HG02943 (cell line): Measurements from ENCODE around the gene CST5.
"Not testable (repeated sequence)": the region's sequence is repeated elsewhere in the genome, so short reads cannot be mapped to it uniquely, and the experiment has no call there.

Experiments
- ATAC-seq: cut with Tn5 transposase; IDR thresholded peaks from one replicate; pipeline ENCODE4 v1.9.1; 2021; ENCODE audit warnings: mild to moderate bottlenecking, low read depth, moderate library complexity; ENCODE audit not compliant: unreplicated experiment

Gene CST5, protein sequence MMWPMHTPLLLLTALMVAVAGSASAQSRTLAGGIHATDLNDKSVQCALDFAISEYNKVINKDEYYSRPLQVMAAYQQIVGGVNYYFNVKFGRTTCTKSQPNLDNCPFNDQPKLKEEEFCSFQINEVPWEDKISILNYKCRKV

DNA sequence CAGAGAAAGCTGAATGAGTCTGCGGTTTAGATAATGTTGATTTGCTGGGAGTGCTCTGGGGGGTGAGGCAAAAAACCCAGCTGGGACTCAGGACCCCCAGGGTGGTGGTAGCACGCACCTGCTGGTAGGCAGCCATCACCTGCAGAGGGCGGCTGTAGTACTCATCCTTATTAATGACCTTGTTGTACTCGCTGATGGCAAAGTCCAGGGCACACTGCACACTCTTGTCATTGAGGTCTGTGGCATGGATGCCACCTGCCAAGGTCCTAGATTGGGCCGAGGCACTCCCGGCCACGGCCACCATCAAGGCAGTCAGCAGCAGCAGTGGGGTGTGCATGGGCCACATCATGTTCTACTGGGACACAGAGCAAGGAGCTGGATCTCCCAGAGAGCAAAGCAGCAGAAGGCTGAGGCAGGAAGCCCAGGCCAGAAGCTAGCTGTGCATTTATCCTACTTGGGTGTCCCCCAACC, at the start of gene CST5:
Gene CST5, minus strand, starts transcription at position 421 of the 471 bp plus-strand sequence. Its CDS starts 72 bp downstream, at position 349.
- no peak for ATAC-seq

DNA sequence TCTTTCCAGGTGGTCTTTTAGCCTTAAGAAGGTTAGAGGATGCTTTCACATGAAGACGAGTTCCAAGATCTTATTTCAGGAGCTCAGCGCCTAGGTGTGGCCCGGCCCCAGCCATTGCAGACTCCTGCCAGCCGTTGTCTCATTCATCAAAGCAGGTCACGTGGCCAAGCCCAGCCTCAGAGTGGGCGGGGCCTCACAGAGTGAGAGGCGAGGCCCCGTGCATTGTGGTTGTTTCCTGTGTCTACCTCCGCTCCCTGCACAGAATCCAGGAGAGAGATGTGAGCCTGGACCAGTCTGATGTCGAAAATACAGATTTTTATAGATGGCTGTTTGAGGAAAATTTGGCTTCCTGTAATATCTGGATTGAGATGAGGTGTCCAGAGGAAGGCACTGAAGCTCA, 49.2 kb upstream of the CST5 start:
- no peak for ATAC-seq

DNA sequence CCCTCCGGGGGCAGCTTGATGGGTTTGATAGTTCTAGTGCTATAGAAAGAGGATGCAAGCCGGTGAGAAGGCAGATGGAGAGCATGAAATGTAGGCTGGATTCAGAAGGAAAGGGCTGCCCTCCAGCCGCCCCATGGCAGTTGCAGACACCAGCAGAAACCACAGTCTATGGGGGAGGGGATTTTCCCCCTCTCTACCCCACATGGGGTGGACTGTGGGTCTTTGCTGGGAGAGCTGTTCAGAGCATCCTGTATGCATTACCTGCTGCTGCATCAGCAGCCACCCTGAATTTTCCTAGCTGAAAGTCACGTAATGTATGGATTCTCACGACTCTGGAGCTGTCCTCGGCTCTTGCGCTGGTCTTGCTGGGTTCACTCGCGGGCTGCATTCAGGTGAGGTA, 48.8 kb upstream of the CST5 start:
- no peak for ATAC-seq

DNA sequence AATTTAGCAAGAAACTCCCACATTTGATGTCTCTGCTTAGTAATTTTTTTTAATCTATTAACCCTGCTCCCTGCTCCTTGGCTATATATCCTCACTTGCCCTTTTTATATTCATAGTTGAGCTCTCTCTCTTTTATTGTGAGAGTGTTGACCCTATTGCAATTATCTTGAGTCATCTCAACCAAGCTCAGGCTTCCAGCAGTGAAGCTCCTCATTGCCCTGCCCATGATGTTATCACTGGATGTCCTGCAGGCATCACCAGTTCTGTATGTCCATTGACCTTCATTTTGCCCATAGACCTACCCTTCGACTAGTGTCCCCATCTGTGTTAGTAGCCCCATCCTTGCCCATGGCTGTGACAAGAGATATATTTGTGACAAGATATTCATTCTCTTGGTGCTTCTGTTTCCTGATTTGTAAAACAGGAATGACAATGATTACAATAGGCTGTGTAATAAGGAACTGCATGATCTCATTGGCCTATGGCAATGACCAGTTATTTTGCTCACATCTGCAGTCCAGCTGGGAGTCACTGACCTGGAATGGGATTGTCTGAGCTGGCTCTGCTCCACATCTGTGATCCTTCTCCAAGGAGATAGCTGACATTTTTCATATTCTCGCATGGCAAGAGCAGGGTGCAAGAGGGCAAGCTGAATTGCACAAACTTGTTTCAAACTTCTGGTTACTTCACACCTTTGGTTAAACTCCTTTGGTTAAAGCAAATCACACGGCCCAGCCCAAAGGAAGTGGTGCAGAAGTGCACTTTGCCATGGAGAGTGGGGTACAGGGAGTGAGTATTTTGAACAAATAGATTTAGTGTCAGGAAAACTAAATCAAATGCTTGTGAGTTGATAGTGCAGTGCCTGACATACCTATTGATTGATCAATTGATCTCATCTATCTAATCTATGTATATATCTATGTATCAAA, 47.7 kb upstream of the CST5 start:
- ATAC-seq, result no peak

DNA sequence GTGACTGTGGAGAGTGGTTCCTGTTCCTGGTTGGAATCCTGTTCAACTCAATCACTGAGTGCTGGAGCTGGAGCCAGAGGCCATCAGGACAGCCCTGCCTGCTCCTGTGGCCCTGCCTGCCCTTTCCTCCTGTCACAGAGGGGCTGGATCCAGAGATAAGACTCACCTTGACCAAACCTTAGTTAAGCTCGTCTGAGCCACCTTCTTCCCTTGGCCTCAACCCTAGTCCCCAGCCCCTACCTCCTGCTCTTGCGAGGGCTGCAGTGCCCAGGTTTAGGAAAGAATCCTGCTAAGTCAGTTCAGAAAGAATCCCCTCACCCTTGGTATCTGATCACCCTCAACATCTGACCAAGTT, 47.0 kb upstream of the CST5 start:
- ATAC-seq, result no peak

DNA sequence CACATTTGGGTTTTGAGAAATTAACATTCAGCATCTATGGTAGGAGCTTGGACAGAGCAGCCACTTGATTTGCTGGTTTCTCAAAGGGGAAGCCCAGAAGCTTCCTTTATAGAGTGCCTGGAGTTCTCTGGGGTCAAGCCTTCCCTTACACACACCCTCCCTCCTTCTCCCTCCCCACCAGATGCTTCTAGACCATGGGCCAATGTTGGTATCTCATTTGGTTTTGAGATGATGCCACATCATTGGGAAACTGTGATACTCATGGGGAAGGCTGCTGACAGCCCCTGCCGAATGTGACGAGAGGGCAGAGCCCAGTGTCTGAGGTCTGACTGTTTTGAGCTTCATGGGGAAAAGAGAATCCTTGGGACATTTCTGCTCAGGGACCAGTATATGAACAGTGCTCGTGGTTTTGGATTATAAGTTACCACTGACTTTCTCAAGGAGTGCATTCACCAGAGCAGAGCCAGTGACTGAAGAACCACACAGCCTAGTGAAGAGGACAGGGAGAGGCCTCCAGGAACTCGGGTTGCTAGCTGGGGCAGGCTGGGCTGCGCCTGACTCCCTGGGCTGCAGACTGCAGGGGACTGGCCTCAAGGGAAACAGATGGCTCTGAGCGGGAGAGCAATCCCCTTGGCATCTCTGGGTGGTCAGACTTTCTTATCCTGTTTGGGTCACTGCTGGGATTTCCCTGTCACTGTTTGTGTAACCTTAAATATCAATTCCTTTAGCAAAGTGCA, 46.4 kb upstream of the CST5 start:
- no peak for ATAC-seq

DNA sequence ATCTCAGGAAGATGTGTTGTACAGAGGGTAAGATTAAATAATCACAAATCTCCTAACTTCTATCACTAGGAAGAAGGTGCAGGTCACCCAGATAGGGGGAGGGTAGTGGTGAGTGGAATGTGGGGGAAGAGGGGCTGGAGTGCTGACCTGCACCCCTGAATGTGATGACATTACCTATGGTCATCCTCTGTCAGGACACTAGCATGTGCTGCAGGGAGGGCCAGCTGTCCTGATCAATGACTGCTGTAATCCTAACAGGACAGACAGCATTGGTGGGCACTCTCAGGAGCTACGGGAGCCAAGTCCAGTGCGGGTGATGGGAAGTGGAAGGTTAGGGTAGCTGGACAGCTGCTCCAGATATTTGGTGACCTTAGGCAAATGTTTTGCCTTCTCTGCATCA, 45.2 kb upstream of the CST5 start:
- ATAC-seq, result no peak

DNA sequence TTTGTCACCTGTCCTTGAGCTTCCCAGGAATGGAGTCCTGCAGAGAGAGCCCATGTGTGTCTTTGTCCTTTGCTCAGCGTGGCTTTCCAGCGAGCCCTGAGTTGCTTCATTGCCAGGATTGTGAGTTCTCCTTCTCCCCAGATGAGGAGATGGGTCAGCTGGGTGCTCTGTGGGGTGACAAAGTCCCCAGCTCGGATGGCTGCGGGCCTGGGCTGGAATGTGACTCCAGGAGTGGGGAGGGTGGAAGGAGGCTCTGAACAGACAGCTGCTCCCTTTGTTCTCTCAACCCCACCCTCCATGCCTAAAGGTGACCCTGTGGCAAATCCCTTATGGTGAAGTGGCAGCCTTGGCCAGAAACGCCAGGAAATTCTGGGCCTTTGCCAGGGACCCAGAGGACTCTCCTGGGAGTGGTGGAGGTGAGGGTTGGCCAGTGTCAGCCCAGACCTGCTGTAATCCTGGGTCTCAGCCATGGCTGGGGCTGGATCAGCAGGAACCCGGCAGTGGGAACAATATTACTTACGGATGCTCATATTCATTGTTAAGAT, 44.4 kb upstream of the CST5 start:
- ATAC-seq, result no peak

DNA sequence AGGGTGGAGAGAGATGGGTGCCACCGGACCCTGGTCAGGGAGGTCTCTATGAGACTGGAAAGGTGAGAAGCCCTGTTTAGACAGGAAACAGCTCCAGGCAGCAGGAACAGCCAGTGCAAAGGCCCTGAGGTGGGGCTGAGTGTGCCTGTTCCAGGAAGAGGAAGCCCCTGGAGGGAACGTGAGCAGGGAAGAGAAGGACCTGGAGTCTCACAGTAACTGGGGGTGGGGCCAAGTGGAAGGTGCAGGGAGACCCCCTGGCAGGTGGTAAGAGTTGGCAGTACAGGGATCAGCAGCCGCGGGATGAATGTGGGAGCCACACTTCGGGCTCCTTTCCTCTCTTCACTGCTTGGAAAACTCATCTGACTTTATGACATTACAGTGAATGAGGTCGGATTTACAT, 43.8 kb upstream of the CST5 start:
- ATAC-seq, result no peak

DNA sequence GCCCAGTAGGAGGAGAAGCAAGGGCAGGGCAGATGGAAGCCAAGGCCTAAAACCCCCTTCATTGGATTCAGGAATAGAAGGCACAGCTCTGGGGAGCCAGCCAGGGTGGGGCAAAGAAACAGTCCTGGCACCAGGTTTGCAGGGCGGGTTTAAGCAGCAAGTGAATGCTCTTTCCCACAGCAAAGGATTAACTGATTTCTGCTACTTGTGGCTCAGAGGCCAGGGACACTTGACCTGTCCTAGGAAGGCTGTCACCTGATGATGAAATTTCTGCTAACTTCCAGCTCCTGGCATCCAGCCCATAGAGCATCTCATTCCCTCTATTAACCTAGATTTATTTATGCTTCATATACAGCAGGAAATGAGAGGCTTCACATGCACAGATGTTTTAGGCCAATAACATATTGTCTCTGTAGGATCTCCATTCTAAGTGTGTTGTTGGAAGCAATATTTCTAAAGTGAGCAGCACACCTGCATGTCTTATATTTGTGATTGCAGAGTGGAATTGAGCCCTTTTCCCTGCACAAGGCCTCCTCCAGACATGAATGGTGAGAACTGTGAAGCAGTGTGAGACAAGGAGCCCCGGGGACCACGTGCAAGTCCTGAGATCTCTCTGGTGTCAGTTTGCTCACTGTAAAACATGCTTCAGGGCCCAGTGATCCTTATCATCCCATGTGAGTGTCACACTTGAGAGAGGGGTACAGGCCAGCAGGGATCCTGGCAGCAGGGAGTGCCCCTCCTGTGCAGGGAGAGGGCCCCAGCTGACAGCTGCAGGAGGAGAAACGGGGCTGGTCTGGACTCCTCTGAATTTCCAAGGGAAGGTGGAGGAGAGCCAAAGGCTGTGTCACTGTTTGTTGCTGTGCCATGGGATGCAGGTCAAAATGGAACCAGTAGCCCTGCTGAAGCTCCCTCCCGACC, 41.1 kb upstream of the CST5 start:
- ATAC-seq, result no peak

DNA sequence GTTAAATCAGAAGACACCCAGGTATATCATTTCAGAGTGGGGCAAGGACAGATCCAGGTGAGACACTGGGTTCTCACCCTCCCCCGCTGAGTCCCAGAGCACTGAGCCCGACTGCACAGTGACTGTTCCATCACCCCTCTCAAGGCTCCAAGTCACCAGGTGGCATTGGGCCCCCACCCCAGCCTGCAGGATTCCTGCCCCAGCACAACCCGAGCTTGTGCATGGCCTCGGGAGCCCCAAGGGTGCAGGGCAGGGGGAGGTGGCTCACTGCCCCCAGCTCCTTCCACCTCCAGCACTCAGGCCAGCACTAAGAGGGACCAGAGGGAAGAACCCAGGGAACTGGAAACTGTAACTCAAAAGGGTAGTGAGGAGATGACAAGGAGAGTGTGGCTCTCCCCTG, 39.3 kb upstream of the CST5 start:
- no peak for ATAC-seq

DNA sequence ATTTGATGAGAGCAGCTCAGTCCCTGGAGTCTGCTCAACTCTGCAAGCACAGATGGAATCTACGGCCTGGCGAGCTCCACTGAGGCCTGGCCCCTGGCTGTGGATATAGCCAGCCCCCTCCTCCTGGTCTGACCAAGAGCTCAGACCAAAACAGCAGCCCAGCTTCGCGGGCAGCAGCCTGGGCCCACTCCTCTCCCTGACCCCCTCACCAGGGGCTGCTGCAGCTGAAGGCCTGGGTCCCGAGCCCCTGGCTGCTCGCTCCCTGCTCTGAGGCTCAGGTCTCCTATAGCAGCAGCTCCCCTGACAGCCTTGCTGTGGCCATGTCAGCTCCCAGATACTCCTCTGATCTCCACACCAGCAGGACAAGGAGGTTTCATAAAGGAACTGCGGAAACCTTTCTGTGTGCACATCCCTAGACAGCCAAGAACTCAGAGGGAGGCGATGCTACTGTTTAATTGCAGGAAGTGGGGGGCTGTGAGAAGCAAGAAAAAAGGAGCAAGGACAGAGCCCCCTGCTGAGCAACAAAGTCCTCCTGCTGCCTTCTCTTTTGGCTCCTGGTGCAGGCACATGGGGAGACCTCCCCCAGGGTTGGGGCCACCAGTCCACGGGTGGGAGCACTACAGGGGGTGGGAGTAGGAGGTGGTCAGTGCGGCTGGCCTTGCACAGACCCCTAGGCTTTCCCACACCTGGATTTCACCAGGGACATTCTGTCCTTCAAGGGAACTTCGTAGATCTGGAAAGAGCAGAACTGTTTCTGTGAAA, 38.7 kb upstream of the CST5 start:
- ATAC-seq, result no peak

DNA sequence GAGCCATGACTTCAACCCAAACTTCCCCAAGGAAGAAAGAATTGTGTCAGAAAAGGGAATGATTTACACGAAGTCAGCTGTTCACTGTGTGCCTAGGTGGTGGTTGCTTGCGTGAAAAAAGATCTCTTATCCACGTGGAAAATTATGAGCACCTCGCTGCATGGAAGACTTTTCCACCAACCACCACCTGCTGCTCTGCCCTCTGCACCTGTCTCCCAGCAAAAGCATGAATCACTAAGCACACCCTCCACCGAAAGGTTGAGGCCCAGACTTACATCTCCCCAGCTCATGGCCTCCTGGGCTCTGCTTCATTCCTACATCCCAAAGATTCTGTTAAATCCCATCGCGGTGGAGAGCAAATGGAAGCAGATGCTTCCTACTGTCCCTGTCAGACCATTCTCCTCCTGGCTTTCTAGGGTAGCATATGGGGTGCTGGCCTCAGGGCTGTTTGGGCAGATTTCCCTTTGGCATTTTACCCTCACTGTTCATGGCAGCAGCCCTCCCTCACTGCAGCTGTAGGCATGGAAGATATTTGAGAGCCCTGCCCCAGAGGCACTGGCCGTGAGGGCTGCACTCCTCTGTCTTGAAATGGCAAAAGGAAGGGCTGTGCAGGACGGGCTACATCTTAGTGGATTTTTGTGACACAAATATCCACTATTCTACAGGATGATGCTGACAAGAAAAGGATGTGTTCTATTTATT, 37.6 kb upstream of the CST5 start:
- ATAC-seq, result no peak

DNA sequence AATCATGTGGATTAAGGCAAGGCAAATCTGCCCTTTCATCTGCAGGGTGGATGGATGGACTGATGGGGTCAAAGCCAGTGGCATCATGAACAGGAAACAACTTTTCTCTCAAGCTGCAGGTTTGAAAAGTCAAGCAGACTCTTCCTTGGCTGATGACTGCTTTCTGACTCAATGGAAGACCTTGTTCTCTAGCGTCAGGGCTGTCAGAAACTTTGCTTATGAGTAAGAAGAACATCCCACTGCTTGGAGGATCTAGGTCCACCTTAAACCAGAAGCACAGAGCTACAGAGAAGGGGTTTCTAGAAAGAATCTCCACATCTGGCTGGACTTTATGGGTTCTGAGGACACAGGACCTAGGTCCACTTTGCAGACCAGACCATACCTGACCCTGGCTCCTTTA, 36.3 kb upstream of the CST5 start:
- no peak for ATAC-seq

DNA sequence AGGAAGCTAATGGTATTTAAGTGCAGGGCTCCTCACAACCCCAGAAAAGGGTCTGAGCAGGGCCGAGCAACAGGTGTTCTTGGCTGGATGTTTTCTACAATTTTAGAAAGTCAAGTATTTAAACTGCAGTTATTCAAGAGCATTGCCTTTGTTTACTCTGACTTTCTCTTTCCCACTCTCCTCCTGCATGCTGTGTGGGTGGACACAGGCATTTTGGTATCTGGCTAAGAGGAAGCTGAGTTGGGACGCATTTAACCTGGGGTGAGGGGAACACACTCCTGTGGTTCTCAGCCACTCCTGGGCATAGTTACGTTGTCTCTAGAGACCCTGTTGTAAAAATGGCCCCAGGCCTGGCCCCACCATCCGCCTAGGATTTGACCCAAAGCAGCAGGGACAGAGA, 34.9 kb upstream of the CST5 start:
- ATAC-seq, result not testable (repeated sequence)

DNA sequence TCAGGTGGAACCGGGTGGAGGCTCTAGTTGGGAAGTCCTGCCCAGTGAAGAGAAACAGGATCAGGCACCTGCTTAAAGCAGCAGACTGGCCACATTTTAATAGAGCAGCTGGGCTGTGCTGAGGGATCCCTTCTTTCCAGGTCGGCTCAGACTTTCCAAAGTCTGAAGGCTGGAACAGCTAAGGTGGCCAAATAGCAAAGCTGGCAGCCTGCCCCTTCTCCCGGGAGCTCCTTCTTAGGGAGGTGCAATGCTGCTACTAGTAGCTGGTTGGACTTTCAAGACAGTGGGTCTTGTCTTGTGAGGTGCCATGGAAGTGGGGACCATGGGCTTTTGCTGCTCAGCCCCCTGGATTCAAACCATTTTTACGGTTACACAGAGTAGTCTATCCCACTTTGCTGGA, 30.7 kb upstream of the CST5 start:
- ATAC-seq, result no peak

DNA sequence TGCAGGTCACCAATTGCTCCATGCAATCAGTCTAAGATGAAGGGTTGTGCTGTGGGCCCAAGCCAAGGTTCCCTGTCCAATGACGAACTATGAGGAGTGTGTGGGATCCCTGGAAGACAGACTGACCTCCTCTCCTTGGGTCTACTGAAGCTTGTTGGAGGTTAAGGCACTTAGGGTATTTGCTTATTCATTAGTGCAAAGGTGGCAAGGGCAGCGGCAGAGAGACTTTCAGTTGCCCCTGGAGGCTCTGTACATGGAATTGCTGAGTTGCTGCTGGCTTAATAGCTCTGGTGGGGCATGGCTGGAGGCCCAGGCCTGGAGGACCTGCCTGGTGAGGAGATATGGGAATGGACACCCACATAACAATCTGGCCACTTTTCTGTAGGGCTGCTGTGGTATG, 29.8 kb upstream of the CST5 start:
- ATAC-seq, result no peak

DNA sequence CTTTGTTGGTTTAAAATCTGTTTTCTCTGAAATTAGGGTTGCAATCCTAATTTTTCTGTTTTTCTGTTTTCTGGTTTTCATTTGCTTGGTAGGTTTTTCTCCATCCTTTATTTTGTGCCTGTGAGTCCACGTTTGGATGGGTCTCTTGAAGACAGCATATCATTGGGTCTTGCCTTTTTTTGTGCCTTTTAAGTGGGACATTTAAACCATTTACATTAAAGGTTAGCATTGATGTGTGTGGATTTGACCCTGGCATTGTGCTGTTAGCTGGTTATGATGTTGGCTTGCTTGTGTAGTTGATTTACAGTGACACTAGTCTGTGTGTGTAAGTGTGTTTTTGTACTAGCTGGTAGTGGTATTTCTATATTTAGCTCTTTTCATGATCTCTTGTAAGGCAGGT, 28.0 kb upstream of the CST5 start:
- no peak for ATAC-seq

DNA sequence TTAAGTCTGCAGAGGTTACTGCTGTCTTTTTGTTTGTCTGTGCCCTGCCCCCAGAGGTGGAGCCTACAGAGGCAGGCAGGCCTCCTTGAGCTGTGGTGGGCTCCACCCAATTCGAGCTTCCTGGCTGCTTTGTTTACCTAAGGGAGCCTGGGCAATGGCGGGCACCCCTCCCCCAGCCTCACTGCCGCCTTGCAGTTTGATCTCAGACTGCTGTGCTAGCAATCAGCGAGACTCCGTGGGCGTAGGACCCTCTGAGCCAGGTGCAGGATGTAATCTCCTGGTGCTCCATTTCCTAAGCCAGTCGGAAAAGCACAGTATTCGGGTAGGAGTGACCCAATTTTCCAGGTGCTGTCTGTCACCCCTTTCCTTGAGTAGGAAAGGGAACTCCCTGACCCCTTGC, 22.8 kb upstream of the CST5 start:
- not testable (repeated sequence) for ATAC-seq
